GM12864 (cell line): ENCODE results near the gene REV3L.

ENCODE experiments used
- DNase-seq: peaks from one replicate; pipeline ENCODE4 v3.0.0-alpha.2; 2011; ENCODE audit warnings: low read depth
- H3K4me3 ChIP-seq: 2 replicates; pipeline ENCODE4 v1.5.1; 2011; ENCODE audit warnings: mild to moderate bottlenecking, low read depth, low read length, control low read depth
- TF ChIP-seq, protein P1 (sequence below): IDR thresholded peaks from 2 replicates; pipeline ENCODE4 v1.5.1; 2011; ENCODE audit warnings: low read depth, mild to moderate bottlenecking, moderate library complexity, low read length, control low read depth, inconsistent platforms; ENCODE audit errors: missing control alignments

Gene REV3L

DNA sequence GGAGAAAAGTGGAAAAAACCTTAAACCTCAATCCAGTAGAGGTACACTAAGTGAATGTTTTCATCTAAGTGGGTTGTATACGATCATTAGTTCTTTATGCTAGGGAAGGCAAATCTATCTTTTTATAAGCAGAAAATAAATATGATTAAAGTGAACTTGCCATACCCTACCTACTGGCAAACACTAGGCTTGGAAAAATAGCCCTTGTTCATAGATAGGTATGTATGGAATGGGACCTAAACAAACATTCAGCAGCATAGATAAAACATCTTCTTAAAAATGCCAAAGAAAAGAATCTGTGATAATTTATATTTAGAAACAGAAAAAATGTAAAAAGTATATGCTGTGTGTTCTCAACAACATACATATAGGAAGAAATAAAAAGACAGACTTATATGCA, 18.8 kb downstream of the REV3L start:
- TF ChIP-seq, protein P1, sequence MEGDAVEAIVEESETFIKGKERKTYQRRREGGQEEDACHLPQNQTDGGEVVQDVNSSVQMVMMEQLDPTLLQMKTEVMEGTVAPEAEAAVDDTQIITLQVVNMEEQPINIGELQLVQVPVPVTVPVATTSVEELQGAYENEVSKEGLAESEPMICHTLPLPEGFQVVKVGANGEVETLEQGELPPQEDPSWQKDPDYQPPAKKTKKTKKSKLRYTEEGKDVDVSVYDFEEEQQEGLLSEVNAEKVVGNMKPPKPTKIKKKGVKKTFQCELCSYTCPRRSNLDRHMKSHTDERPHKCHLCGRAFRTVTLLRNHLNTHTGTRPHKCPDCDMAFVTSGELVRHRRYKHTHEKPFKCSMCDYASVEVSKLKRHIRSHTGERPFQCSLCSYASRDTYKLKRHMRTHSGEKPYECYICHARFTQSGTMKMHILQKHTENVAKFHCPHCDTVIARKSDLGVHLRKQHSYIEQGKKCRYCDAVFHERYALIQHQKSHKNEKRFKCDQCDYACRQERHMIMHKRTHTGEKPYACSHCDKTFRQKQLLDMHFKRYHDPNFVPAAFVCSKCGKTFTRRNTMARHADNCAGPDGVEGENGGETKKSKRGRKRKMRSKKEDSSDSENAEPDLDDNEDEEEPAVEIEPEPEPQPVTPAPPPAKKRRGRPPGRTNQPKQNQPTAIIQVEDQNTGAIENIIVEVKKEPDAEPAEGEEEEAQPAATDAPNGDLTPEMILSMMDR, result no peak
- no peak overlapping the region for H3K4me3 ChIP-seq
- DNase-seq, result no peak

DNA sequence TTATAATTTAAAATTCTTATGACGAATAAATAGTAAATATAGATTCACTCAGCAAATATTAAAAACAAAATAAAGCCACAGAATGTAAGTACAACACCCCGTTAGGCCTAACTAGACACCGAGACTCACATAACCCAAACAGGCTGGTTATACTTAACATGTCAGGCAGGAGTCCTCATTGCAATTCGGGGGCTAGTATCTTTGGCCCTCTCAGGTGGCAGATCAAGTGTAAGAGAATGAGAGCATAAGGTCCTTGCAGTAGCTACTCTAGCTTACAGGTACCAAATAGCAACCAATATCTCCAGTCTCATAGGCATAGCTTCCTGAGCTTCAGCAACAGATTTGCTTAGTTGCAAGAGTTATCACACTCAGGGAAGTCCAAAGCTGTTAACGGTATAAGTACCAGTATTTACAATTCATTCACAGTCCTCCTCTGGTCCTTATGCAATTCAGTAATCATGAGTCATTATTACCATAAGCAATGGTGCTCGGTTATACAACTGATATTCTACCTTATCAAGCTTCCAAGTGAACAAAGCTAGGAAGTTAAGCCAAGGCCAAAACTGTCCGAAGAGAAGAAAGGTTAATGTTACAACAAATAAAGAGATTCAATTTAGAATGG, 20.1 kb downstream of the REV3L start:
- DNase-seq, result no peak
- H3K4me3 ChIP-seq, result no peak overlapping the region
- TF ChIP-seq, protein P1, result no peak

DNA sequence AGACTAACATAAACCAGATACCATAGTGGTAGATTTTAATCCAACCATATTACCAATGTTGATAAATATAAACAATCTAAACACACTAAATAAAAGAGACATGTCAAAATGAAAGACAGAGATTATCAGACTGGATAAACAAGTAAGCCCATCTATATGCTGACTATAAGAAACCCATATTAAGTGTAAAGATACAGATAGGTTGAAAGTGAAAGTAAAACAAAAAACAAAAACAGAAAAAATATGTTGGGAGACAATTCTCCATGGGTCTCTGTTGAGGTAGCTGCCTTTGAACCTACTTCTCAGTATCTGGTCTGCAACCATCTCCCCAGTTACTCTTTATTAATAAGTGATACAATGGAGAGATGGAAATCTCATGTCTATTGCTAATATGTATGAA, 21.2 kb downstream of the REV3L start:
- TF ChIP-seq, protein P1, result no peak
- DNase-seq, result no peak
- H3K4me3 ChIP-seq, result no peak overlapping the region

DNA sequence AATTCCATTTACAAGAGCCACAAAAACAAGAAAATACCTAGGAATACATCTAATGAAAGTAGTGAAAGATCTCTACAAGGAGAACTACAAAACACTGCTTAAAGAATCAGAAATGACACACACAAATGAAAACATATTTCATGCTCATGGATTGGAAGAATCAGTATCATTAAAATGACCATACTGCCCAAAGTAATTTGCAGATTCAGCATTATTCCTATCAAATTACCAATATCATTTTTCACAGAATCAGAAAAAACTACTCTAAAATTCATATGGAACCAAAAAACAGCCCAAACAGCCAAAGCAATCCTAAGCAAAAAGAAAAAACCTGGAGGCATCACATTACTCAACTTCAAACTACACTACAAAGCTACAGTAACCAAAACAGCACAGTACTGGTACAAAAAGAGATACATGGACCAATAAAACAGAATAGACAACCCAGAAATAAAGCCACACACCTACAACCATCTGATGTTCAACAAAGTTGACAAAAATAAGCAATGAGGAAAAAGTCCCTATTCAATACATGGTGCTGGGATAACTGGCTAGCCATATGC, 24.3 kb downstream of the REV3L start:
- no peak for DNase-seq
- TF ChIP-seq, protein P1, result no peak
- H3K4me3 ChIP-seq, result no peak overlapping the region

DNA sequence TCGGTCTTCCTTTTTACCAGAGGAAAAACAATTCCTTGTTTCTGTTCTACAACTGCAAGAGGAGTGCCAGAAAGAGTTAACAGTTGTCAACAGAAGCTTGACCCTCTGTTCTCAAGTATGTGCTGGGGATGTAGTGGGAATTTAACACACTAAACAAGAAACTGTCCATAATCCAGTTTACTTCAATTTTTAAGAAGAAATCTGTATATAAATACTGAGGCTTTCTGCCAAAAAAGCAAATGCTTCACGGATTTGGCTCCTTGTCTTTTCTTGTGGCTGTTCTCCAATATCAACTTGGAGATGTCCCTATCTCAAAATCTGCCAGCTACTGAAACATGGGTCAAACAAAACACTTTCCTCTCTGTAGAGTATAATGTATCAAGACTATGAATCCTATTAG, 26.8 kb downstream of the REV3L start:
- no peak for DNase-seq
- no peak overlapping the region for H3K4me3 ChIP-seq
- TF ChIP-seq, protein P1, result no peak

DNA sequence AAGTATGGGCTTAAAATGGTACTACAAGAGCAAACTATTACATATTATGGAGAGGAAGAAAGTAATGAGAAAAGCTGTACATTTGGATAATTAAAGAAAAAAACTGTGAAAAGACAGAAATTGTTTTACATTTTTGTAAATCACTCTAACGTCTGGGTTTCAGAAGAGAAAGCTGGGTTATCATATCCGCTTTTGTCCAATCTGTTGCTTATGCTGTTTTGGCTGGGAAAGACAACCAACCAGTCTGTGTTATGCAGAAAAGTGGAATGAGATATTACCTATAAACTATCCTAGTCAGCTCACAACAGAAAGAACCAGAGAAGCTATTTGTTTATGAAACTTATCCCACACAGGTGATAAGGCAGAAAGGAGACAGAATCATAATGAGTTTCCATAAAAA, 32.4 kb downstream of the REV3L start:
- DNase-seq, result no peak
- H3K4me3 ChIP-seq, result no peak overlapping the region
- TF ChIP-seq, protein P1, result no peak

DNA sequence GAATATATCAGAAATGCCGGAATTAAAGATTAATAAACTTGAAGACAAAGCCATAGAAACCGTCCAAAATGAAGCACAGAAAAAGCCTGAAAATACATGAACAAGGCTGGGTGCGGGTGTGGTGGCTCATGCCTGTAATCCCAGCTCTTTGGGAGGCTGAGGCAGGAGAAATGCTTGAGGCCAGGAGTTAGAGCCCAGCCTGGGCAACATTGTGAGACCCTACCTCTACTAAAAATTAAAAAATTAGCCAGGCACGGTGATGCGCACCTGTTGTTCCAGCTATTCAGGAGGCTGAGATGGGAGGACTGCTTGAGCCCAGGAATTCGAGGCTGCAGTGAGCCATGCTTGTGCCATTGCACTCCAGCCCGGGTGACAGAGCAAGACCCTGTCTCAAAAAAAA, 32.9 kb downstream of the REV3L start:
- no peak for DNase-seq
- H3K4me3 ChIP-seq, result no peak overlapping the region
- TF ChIP-seq, protein P1, result no peak
